VCaP (cell line): ENCODE data around the gene ZNF462.

Experiments
- H3K27ac ChIP-seq: fragments of 450-650 bp; 2 replicates; pipeline ENCODE4 v1.5.1; 2017
- TF ChIP-seq, protein P1 (sequence below): fragments of 450-650 bp; conservative IDR thresholded peaks from 2 replicates; pipeline ENCODE4 v1.5.1; 2017; ENCODE audit warnings: mild to moderate bottlenecking, moderate library complexity

Gene ZNF462

DNA sequence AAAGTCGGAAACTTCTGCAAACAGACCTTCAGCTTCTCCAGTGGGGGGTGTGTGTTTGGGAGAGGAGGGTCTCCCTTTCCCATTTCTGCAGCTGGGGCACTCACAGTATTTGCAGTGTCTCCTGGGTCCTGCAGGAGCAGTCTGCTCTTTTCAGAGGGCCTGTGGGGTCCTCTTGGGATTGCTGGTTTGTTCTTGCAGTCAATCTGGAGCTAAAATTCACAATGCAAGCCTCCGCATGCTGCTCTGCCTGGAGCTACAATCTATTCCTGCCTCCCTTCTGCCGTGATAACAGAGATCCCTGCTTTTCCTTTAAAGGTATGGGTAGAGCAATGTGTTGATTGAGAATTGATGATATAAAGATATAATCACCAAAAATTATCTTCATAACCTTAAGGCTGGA lies 43.2 kb downstream of the ZNF462 start:
- TF ChIP-seq, protein P1, sequence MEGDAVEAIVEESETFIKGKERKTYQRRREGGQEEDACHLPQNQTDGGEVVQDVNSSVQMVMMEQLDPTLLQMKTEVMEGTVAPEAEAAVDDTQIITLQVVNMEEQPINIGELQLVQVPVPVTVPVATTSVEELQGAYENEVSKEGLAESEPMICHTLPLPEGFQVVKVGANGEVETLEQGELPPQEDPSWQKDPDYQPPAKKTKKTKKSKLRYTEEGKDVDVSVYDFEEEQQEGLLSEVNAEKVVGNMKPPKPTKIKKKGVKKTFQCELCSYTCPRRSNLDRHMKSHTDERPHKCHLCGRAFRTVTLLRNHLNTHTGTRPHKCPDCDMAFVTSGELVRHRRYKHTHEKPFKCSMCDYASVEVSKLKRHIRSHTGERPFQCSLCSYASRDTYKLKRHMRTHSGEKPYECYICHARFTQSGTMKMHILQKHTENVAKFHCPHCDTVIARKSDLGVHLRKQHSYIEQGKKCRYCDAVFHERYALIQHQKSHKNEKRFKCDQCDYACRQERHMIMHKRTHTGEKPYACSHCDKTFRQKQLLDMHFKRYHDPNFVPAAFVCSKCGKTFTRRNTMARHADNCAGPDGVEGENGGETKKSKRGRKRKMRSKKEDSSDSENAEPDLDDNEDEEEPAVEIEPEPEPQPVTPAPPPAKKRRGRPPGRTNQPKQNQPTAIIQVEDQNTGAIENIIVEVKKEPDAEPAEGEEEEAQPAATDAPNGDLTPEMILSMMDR: no peak
- H3K27ac ChIP-seq: no peak overlapping the region

DNA sequence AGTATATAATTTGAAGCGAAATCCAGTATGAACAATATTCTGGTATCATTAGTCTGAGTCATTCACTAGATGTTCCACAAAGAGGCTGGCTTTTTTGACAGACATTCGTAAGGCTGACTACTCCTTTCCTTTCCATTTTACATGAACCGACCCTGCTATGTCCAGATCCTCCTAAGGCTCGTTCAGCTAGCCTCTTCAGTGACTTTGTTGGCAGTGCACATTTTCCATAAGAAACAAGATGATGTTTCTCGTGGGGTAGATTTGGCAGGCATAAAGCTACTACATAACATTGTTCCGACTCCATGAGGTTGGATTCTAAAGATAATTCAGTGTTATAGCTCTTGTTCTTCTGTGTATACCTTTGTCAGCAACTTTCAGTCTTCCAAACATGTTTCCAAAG lies 49.0 kb downstream of the ZNF462 start:
- H3K27ac ChIP-seq: no peak overlapping the region

DNA sequence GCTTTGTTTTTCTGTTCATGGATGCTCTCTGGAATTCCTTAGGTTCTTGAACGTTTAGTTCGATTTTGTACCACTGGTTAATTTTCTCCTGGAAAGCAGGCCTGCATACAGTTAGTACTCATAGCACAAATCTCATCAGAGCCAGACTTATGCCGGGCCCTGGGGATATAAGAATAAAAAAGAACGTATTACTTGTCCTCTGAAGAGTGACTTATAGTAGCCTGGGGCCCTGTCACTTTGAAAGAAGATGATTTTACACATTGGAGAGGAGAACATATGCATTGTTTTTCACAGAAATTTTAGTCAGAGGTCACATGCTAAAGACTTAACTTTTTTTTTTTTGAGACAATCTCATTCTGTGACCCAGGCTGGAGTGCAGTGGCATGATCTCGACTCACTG lies 50.3 kb downstream of the ZNF462 start:
- TF ChIP-seq, protein P1: no peak
- no peak overlapping the region for H3K27ac ChIP-seq

More for the DNA sequence above, 49.0 kb downstream of the ZNF462 start:
- TF ChIP-seq, protein P1: no peak

DNA sequence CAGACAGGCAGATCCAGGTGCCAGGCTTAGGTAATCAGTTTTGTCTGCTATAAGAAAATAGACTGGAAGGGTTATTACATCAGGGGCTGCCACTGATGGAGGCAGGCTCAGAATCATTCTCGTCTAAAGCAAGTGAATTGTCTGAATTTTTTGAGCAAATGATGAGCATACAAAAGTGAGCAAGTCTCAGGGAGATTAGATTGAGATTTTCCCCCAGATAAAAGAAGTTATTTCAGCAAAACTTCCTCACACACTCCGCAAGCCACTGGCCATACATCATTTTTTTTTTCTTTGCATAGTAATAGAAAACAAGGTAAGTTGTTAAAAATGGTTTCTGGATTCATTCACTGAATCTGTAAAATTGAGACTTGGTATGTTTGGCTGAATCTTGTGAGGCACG lies 52.9 kb downstream of the ZNF462 start:
- TF ChIP-seq, protein P1: no peak
- H3K27ac ChIP-seq: no peak overlapping the region

DNA sequence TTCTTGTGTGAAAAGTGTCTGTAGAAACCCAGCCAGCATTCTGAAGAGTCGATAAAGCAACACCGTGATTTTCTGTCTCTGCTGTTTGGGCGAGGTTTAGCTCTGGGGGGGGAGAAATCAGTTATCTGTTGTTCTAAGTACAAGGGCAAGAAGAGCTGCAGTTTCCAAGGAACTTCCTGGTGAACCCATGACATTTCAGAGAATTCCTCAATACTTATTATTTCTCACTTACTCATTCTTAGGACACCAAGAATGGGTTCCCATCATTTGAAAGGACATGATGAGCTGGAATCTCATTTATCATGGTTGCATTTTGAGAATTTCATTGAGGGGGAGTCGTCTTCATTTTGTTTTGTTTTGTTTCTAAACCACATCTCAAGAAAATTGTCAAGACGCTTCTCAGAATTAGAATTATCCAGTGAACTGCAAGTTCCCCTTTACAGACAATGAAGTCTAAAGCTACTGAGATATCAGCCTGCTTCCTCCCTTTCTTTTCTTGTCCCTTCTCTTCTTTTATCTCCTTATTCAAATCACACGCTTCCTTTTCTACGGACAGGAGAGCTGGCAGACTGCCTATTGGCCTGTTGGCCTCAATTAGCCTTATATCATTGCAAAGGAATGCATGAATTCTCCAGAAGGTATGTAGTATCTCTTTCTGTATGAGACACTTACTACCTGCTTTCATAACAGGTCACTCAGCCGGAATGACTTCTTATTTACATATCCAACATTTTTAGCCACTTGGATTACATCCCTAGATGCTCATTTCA lies 53.7 kb downstream of the ZNF462 start:
- no peak overlapping the region for H3K27ac ChIP-seq
- TF ChIP-seq, protein P1: no peak

DNA sequence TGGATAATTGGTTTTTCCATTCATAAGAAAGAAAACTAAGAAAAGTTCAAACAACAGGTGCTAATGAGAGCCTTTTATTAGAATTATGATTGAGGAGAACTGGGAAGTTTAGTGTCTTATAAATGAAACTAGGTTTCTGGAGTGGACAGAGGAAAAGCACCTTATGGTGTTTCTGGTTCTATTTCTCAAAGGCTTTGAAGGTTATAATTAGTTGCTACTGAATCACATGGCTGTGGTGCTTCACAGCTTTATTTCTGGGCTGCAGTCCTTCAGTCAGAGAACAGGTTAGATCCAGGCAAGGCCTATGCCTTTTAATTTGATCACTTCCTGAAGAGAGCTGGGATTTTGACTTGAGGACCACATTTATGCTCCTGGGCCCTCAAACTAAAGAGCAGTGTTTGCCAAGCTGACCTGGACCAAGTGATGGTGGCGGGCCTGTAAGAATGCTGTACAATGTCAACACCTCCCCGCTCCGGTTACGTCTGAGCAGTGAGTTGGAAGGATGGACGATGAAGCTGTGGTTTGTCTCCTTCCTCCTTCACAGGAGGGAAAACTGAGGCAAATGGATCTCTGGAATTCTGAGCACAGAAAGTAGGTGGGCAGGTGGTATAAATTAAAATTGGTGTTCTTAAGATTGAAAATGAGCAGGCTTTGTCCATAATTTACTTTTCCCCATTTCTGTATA lies 56.0 kb downstream of the ZNF462 start:
- H3K27ac ChIP-seq: no peak overlapping the region
- TF ChIP-seq, protein P1: no peak

DNA sequence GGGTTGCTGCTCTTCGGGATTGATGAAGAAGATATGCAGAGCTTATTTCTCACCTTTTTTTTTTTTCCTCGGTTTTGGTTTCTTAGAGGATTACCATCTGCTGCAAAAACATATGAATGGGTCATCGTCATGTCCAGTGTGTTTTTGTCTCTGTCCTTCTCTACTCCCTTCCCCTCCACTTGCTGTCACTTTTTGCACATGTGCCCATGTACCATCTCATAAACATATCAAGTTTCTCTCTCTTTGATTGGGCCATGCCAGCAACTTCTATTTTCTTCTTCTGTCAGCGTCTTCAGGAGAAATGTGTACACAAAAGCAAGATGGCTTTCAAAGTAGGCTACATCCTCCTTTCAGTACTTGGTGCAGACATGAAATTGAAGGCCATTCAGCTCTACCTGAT lies 57.1 kb downstream of the ZNF462 start:
- H3K27ac ChIP-seq: no peak overlapping the region

More for the DNA sequence above, 57.1 kb downstream of the ZNF462 start:
- TF ChIP-seq, protein P1: no peak
